Stomach (tissue), 9 donors: ENCODE data around the gene CACNA1G. TPM values are rescaled to one million over a fixed set of nuclear protein-coding genes. Genes with fewer than 3 reads are reported as not detected.

Source experiments
- DNase-seq, 2 donors: peaks; one replicate each; pipeline versions ENCODE4 v3.0.0 to v3.0.0-alpha.2; 2013 to 2019
- H3K27ac ChIP-seq, 5 donors: fragments of 200-600 bp in 4 of 5; sonication (generic) in 4 of 5; one replicate each; pipeline ENCODE4 v1.5.1; 2013 to 2019; ENCODE audit warnings: mild to moderate bottlenecking in 1 of 5, moderate library complexity in 1 of 5
- H3K27me3 ChIP-seq, 3 donors: fragments of 200-600 bp; sonication (generic); one replicate each; pipeline ENCODE4 v1.5.1; 2017 to 2019; ENCODE audit warnings: mixed run types in 1 of 3
- H3K36me3 ChIP-seq, 4 donors: fragments of 200-600 bp; sonication (generic); 1 replicate in 3 of 4; 2 replicates in 1 of 4; pipeline ENCODE4 v1.5.1; 2016 to 2019
- H3K4me1 ChIP-seq, 4 donors: fragments of 200-600 bp; sonication (generic); one replicate each; pipeline ENCODE4 v1.5.1; 2016 to 2019
- H3K4me3 ChIP-seq, 4 donors: fragments of 200-600 bp; sonication (generic) in 3 of 4; one replicate each; pipeline ENCODE4 v1.5.1; 2016 to 2019; ENCODE audit warnings: mild to moderate bottlenecking in 1 of 4
- H3K9me3 ChIP-seq, 4 donors: fragments of 200-600 bp; sonication (generic); one replicate each; pipeline ENCODE4 v1.5.1; 2016 to 2019
- EP300 ChIP-seq: sonication (generic); formaldehyde crosslinking; IDR thresholded peaks from one replicate; pipeline ENCODE4 v1.6.1; 2017; ENCODE audit warnings: antibody characterized with exemption
- POLR2A ChIP-seq, 4 donors: fragments of 450-650 bp; IDR thresholded peaks; one replicate each; pipeline ENCODE4 v1.6.1; 2016; ENCODE audit warnings: antibody characterized with exemption in 4 of 4, control low read depth in 2 of 4, mild to moderate bottlenecking in 1 of 4, moderate library complexity in 1 of 4
- POLR2AphosphoS5 ChIP-seq, 3 donors: sonication (generic); formaldehyde crosslinking; IDR thresholded peaks; one replicate each; pipeline ENCODE4 v1.6.1; 2016; ENCODE audit warnings: antibody characterized with exemption in 3 of 3
- WGBS, 5 donors: extraction: QIAGEN DNeasy Blood & Tissue Kit in 3 of 5; methylation state at CpG; one replicate each; pipeline versions ENCODE4 v1.1.5 to v1.1.7; 2013 to 2018; 5-methylcytosine and 5-hydroxymethylcytosine counted together
- intact Hi-C: fragments of 100-400 bp; cut with DNase I; formaldehyde crosslinking; loops from one replicate; pipeline ENCODE4 v1.15.1; 2023; ENCODE audit warnings: low total_unique reads
- polyA plus RNA-seq, 3 donors: library from polyadenylated mRNA; stranded (reverse); fragments of 200-250 nt; gene quantifications; one replicate each; pipeline ENCODE4 v1.2.3, GENCODE V29; 2013
- total RNA-seq, 5 donors: library from RNA; depleted of rRNA; stranded (reverse); fragments of >200 nt; gene quantifications; one replicate each; pipeline versions ENCODE4 v1.1.0 to v1.2.3, GENCODE V29; 2014 to 2016
- TF ChIP-seq, protein P1 (sequence below), 7 experiments: fragments of 450-650 bp in 4 of 7; fragments of 200-600 bp in 3 of 7; sonication (generic) in 3 of 7; IDR thresholded peaks; one replicate each; pipeline ENCODE4 v1.5.1; 2016 to 2019; ENCODE audit warnings: antibody characterized with exemption in 7 of 7, control low read depth in 2 of 7, mild to moderate bottlenecking in 1 of 7
- donor health status: healthy with polysubstance abuse.
- donor health status: Bipolar disorder and iron deficiency.
- donor health status: healthy.

CACNA1G gene
- total and polyA plus RNA-seq, 8 donors: 0.06 to 3.7 (median 1.1) TPM; not detected in 4

DNA sequence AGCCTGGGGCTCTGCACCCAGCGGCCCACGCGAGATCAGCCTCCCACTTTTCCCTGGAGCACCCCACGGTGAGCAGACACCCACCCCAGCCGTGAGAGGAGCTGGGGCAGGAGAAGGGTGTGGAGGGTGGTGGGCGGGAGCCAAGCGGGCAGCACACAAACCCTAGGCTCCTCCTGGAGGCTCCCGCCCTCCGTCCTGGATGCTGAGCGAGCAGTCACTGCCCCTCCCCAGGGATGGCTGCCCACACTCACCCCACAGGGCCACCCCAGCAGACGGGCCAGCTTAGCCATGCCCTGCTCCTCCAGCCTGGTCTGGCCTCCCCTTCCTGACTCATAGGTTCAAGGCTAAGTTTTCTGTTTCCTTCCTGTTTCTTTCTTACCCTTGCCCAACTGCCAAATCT, 58.4 kb downstream of the CACNA1G start:
- 73 to 84% (median 77%) methylated on average over 6 to 11 of the region's 11 CpGs for WGBS, 5 donors
- no peaks in the 10 kb centered on the region for H3K36me3 ChIP-seq
- TF ChIP-seq POLR2A (IDR thresholded peaks at IDR 0.05) (no peak), EP300 (no peak), POLR2AphosphoS5 (IDR thresholded peaks at IDR 0.05) (no peak)
- TF ChIP-seq, protein P1, sequence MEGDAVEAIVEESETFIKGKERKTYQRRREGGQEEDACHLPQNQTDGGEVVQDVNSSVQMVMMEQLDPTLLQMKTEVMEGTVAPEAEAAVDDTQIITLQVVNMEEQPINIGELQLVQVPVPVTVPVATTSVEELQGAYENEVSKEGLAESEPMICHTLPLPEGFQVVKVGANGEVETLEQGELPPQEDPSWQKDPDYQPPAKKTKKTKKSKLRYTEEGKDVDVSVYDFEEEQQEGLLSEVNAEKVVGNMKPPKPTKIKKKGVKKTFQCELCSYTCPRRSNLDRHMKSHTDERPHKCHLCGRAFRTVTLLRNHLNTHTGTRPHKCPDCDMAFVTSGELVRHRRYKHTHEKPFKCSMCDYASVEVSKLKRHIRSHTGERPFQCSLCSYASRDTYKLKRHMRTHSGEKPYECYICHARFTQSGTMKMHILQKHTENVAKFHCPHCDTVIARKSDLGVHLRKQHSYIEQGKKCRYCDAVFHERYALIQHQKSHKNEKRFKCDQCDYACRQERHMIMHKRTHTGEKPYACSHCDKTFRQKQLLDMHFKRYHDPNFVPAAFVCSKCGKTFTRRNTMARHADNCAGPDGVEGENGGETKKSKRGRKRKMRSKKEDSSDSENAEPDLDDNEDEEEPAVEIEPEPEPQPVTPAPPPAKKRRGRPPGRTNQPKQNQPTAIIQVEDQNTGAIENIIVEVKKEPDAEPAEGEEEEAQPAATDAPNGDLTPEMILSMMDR (IDR thresholded peaks at IDR 0.05): no peak
- intact Hi-C loops: no loop called here
- no peak for DNase-seq
- H3K4me1 ChIP-seq: peaks cover 0 to 8% (median 0%) of the 10 kb centered on the region in 4 donors
- no peak overlapping the region for H3K4me3 ChIP-seq
- H3K9me3 ChIP-seq: no peaks in the 10 kb centered on the region
- no peak overlapping the region for H3K27ac ChIP-seq
- peaks cover 0 to 28% (median 0%) of the 10 kb centered on the region in 3 donors for H3K27me3 ChIP-seq

DNA sequence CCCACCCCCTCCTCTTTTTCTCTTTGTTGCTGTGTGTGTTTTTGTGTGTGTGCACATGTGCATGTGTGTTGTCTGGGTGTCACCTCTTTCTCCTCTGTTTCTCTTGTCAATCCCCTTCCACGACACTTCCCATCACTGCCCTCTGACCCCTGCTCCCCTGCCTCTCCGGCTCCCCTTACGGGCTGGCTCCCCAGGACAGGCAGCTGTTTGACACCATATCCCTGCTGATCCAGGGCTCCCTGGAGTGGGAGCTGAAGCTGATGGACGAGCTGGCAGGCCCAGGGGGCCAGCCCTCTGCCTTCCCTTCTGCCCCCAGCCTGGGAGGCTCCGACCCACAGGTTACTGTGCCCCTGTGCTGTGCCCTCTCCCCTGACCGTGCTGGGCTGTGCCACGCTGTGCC, 59.0 kb downstream of the CACNA1G start:
- Histone ChIP-seq H3K4me1 (peaks cover 0 to 8% (median 0%) of the 10 kb centered on the region in 4 donors), H3K4me3 (no peak overlapping the region), H3K27ac (no peak overlapping the region), H3K36me3 (no peaks in the 10 kb centered on the region), H3K9me3 (no peaks in the 10 kb centered on the region), H3K27me3 (peaks cover 0 to 33% (median 0%) of the 10 kb centered on the region in 3 donors)
- no peak for TF ChIP-seq POLR2AphosphoS5 (IDR thresholded peaks at IDR 0.05)
- TF ChIP-seq, protein P1 (IDR thresholded peaks at IDR 0.05): no peak
- no peak for TF ChIP-seq POLR2A (IDR thresholded peaks at IDR 0.05)
- no peak for TF ChIP-seq EP300
- 69 to 81% (median 74%) methylated on average over 6 to 7 of the region's 7 CpGs for WGBS, 5 donors
- intact Hi-C loops: no loop called here
- no peak for DNase-seq

DNA sequence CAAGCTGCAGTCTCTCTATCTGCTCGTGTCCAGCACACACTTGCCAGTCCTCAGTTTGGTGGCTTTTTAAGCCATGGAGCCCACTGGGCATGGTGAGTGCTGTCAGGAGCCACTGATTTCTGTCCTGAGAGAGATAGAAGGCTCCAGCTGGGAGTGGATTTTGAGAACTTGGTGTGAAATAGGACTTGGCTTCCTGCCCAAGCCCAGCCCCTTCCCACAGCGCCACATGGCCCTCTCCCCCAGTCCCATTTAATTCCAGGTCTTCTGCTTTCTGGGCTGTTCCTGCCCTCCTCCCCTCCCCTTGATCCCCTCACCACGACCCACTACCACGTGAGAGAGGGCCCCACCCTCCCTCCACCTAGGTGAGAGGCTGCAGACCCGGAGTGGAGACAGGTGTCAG, 59.7 kb downstream of the CACNA1G start:
- 44 to 79% (median 55%) methylated on average over 5 of the region's 5 CpGs for WGBS, 5 donors
- intact Hi-C loops: loop anchor here (5.0 kb wide), 1 partner anchor 73 kb away; the partner anchor contains the start of gene SPATA20
- peaks cover 0 to 29% (median 0%) of the 10 kb centered on the region in 3 donors for H3K27me3 ChIP-seq
- no peaks in the 10 kb centered on the region for H3K36me3 ChIP-seq
- TF ChIP-seq POLR2AphosphoS5 (IDR thresholded peaks at IDR 0.05) (no peak), POLR2A (IDR thresholded peaks at IDR 0.05) (no peak), EP300 (no peak)
- TF ChIP-seq, protein P1 (IDR thresholded peaks at IDR 0.05): no peak
- no peak overlapping the region for H3K4me3 ChIP-seq
- peaks cover 0 to 8% (median 0%) of the 10 kb centered on the region in 4 donors for H3K4me1 ChIP-seq
- no peak for DNase-seq
- H3K9me3 ChIP-seq: no peaks in the 10 kb centered on the region
- no peak overlapping the region for H3K27ac ChIP-seq

DNA sequence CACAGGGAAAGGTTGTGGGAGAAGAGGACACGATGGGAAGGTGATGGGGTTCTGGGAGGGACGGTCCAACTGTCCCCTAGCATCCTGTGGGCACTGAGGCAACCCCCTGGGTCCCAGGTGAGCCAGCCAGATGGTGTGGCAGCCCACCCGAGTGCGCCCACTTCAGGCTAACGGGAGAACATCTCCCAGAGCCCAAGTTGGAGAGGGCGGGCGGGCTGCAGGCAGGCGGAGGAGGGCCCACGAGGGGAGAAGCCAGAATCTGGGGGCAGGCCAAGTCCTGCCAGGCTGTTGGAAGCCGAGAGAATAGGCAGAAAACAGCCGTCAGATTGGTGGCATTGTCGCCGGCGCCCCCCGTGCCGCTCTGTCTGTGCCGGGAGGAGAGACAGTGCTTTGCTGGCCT, 60.3 kb downstream of the CACNA1G start:
- WGBS, 5 donors: 72 to 78% (median 75%) methylated on average over 14 to 17 of the region's 17 CpGs

More for the DNA sequence above, 60.3 kb downstream of the CACNA1G start:
- intact Hi-C loops: loop anchor here (5.0 kb wide), 1 partner anchor 74 kb away; the partner anchor contains the start of gene SPATA20
- DNase-seq: no peak
- H3K9me3 ChIP-seq: no peaks in the 10 kb centered on the region
- peaks cover 0 to 27% (median 0%) of the 10 kb centered on the region in 3 donors for H3K27me3 ChIP-seq
- TF ChIP-seq, protein P1 (IDR thresholded peaks at IDR 0.05): no peak
- TF ChIP-seq POLR2AphosphoS5 (IDR thresholded peaks at IDR 0.05): no peak
- H3K27ac ChIP-seq: no peak overlapping the region
- peaks cover 0 to 10% (median 2%) of the 10 kb centered on the region in 4 donors for H3K4me1 ChIP-seq
- H3K36me3 ChIP-seq: no peaks in the 10 kb centered on the region
- H3K4me3 ChIP-seq: no peak overlapping the region
